Measurements from ENCODE around the gene EAF2.

EAF2 gene

DNA sequence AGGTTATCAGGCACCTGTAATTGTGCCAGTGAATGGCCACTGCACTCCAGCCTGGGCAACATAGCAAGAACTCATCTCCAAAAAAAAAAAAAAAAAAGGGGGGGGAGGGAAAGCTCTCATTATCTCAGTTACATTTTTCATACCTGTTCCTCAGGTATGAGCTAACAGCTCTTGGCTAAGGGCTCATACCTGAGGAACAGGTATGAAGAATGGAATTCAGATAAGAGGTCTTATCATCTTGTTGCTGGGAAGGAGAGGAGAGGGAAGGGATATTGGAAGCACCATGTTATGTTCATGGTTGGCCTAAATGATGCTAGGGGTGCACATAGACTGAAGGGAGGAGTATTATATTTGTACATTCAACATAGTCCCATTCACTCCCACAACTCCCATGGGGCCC lies 61.8 kb downstream of the EAF2 start:
- no peak for TF ChIP-seq CTCF (IDR thresholded peaks at IDR 0.05; ENCODE audit: low read depth, low read length, missing control alignments)
- DNase-seq (ENCODE audit: low read depth) = no peak
- no peak overlapping the region for H3K4me3 ChIP-seq (ENCODE audit: low read depth, low read length)
- in situ Hi-C loops (cut with HindIII; ENCODE audit: low sequenced_read_pairs) = no loop called here

DNA sequence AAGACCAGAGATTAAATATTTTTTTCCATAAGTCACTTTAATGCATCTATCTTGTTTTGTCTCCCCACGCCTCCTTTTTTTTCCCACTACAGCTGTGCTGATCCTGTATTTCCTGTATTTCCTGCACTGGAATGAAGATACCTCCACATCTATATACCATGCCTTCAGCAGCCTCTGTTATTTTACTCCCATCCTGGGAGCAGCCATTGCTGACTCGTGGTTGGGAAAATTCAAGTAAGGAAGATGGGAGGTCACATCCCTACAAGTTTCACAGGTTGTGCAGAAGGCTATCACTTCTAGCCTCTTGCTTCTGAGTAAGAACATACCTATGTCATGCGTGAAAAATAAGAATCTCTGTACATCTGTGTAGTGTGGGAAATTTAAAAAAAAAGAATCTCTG lies 62.3 kb downstream of the EAF2 start:
- no peak overlapping the region for H3K4me3 ChIP-seq (ENCODE audit: low read depth, low read length)
- no peak for DNase-seq (ENCODE audit: low read depth)
- in situ Hi-C loops (cut with HindIII; ENCODE audit: low sequenced_read_pairs) = no loop called here
- TF ChIP-seq CTCF (IDR thresholded peaks at IDR 0.05; ENCODE audit: low read depth, low read length, missing control alignments) = no peak

GRCh38 chr3:121913305-121913990 lies 78.4 kb downstream of the EAF2 start:
- in situ Hi-C loops (cut with HindIII; ENCODE audit: low sequenced_read_pairs) = no loop called here
- TF ChIP-seq CTCF (IDR thresholded peaks at IDR 0.05; ENCODE audit: low read depth, low read length, missing control alignments) = no peak
- no peak for DNase-seq (ENCODE audit: low read depth)
- no peak overlapping the region for H3K4me3 ChIP-seq (ENCODE audit: low read depth, low read length)

GRCh38 chr3:121914081-121914998 lies 79.3 kb downstream of the EAF2 start:
- in situ Hi-C loops (cut with HindIII; ENCODE audit: low sequenced_read_pairs) = no loop called here
- DNase-seq (ENCODE audit: low read depth) = no peak
- no peak for TF ChIP-seq CTCF (IDR thresholded peaks at IDR 0.05; ENCODE audit: low read depth, low read length, missing control alignments)
- H3K4me3 ChIP-seq (ENCODE audit: low read depth, low read length) = no peak overlapping the region

DNA sequence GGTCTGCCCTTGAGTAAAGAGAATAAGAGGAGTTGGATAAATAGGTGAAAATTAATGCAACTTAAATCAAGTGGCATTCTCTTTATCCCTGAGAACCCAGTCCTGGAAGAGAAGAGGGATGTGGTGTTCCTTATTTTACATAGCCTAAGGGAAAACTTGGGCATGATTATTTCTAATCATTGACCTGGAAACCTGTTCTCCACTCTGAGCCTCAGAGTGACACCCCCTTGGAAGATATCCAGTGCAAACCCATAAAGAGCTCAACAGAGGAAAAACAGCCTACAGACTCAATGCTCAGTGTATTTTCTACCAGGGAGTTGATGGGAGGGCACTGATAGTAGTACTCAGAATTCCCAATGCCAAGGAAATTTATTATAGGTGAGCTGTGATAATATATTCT lies 81.2 kb downstream of the EAF2 start:
- no peak for DNase-seq (ENCODE audit: low read depth)
- in situ Hi-C loops (cut with HindIII; ENCODE audit: low sequenced_read_pairs) = no loop called here
- TF ChIP-seq CTCF (IDR thresholded peaks at IDR 0.05; ENCODE audit: low read depth, low read length, missing control alignments) = no peak
- H3K4me3 ChIP-seq (ENCODE audit: low read depth, low read length) = no peak overlapping the region

DNA sequence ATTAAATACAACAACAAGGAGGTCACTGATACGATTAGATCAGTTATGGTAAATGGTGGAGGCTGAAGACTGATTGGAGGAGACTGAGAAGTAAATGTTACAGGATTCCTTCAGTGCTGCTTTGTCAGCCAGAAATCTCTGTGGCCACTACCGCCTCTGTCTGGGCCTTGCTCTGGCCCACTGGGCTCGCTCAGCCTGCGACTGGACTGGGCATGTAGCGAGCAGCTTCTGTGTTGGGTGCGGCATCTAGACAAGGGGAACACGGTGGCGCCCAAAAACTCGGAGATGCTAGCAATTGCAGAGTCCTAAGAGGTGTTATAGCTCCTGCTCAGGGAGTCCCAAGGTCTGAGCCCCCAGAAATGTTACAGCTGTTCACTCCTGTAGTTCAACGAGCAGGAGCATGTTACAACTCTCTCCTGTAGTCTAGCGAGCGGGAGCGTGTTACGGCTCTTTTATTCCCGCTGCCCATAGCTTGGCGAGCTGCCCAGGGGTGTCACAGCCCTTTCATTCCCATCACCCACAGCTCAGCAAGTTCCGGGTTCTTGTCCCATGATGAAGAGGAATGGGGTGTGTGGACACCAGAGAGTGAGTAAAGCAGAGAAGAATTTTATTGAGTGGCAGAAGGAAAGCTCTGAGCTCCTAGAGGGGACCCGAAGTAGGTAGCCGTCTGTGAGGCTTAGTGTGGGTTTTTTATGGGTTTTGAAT lies 83.9 kb downstream of the EAF2 start:
- in situ Hi-C loops (cut with HindIII; ENCODE audit: low sequenced_read_pairs) = no loop called here
- no peak overlapping the region for H3K4me3 ChIP-seq (ENCODE audit: low read depth, low read length)
- TF ChIP-seq CTCF (IDR thresholded peaks at IDR 0.05; ENCODE audit: low read depth, low read length, missing control alignments) = no peak
- no peak for DNase-seq (ENCODE audit: low read depth)
